ENCODE results near the gene BEX5. TPM values are rescaled to one million over a fixed set of nuclear protein-coding genes. Genes with fewer than 3 reads are reported as not detected.
"Not testable (repeated sequence)": the region's sequence is repeated elsewhere in the genome, so short reads cannot be mapped to it uniquely, and the experiment has no call there.

BEX5 gene
- total RNA-seq, 1 donor from 2014 or later: 1.6 TPM

- Histone ChIP-seq H3K27ac (ENCODE audit: low read depth, low read length) (no peak overlapping the region), H4K20me1 (ENCODE audit: insufficient read depth, low read length) (no peaks in the 10 kb centered on the region), H3K9me3 (ENCODE audit: insufficient read depth, low read depth, low read length) (no peaks in the 10 kb centered on the region), H2AFZ (ENCODE audit: low read depth, low read length) (no peak overlapping the region), H3K36me3 (ENCODE audit: insufficient read depth, low read length) (no peaks in the 10 kb centered on the region), H3K4me2 (ENCODE audit: low read length) (no peak overlapping the region), H3K9ac (ENCODE audit: low read length) (no peak overlapping the region), H3K4me3 (ENCODE audit: insufficient read depth, low read depth, low read length) (no peak overlapping the region), H3K79me2 (ENCODE audit: insufficient read depth, low read length) (no peaks in the 10 kb centered on the region), H3K27me3 (ENCODE audit: insufficient read depth, low read length) (no peaks in the 10 kb centered on the region), H3K4me1 (ENCODE audit: insufficient read depth, low read length) (no peaks in the 10 kb centered on the region)
- Mint-ChIP-seq H3K9me3 (ENCODE audit: unreplicated experiment) (no peaks in the 10 kb centered on the region), H3K27ac (ENCODE audit: unreplicated experiment) (no peak overlapping the region), H3K4me3 (ENCODE audit: unreplicated experiment) (peak overlapping the region; percentile 20), H3K27me3 (ENCODE audit: low read depth, unreplicated experiment) (peaks cover 33% of the 10 kb centered on the region), H3K36me3 (ENCODE audit: low read depth, unreplicated experiment) (no peaks in the 10 kb centered on the region), H3K4me1 (ENCODE audit: low read depth, unreplicated experiment) (no peaks in the 10 kb centered on the region)
- no peak for DNase-seq (ENCODE audit: low read depth)
- FAIRE-seq: peak; percentile 26
- no peak for TF ChIP-seq EZH2 (IDR thresholded peaks at IDR 0.05; ENCODE audit: insufficient read depth, low read length)
- no peak for TF ChIP-seq CTCF (IDR thresholded peaks at IDR 0.05; ENCODE audit: insufficient read depth, low read depth, low read length)
Measured at GRCh38 chrX:102126863-102127262, 28.9 kb downstream of the BEX5 start.

- peaks cover 33% of the 10 kb centered on the region for H3K27me3 Mint-ChIP-seq (ENCODE audit: low read depth, unreplicated experiment)
- not testable (repeated sequence) for H3K27ac Mint-ChIP-seq (ENCODE audit: unreplicated experiment); H3K36me3 ChIP-seq (ENCODE audit: insufficient read depth, low read length); H3K27me3 ChIP-seq (ENCODE audit: insufficient read depth, low read length); H2AFZ ChIP-seq (ENCODE audit: low read depth, low read length); H3K79me2 ChIP-seq (ENCODE audit: insufficient read depth, low read length); H3K4me1 ChIP-seq (ENCODE audit: insufficient read depth, low read length); H3K27ac ChIP-seq (ENCODE audit: low read depth, low read length); H3K36me3 Mint-ChIP-seq (ENCODE audit: low read depth, unreplicated experiment); H3K9me3 Mint-ChIP-seq (ENCODE audit: unreplicated experiment); H3K9me3 ChIP-seq (ENCODE audit: insufficient read depth, low read depth, low read length); H4K20me1 ChIP-seq (ENCODE audit: insufficient read depth, low read length); H3K4me1 Mint-ChIP-seq (ENCODE audit: low read depth, unreplicated experiment); FAIRE-seq; H3K9ac ChIP-seq (ENCODE audit: low read length); H3K4me2 ChIP-seq (ENCODE audit: low read length); H3K4me3 ChIP-seq (ENCODE audit: insufficient read depth, low read depth, low read length); DNase-seq (ENCODE audit: low read depth)
- H3K4me3 Mint-ChIP-seq (ENCODE audit: unreplicated experiment): peak overlapping the region; percentile 57
Measured at GRCh38 chrX:102126080-102126818, 29.5 kb downstream of the BEX5 start.

GRCh38 chrX:102125436-102125835 is 30.3 kb downstream of the BEX5 start, which contains the start of gene TCEAL2:
TSS of gene TCEAL2 (plus strand) at chrX:102125679. CDS start at chrX:102126831, 1,152 bp downstream.
- not testable (repeated sequence) for H3K36me3 ChIP-seq (ENCODE audit: insufficient read depth, low read length); H4K20me1 ChIP-seq (ENCODE audit: insufficient read depth, low read length); H3K9me3 ChIP-seq (ENCODE audit: insufficient read depth, low read depth, low read length); H3K4me1 Mint-ChIP-seq (ENCODE audit: low read depth, unreplicated experiment); H3K27ac Mint-ChIP-seq (ENCODE audit: unreplicated experiment); H2AFZ ChIP-seq (ENCODE audit: low read depth, low read length); H3K27ac ChIP-seq (ENCODE audit: low read depth, low read length); H3K9ac ChIP-seq (ENCODE audit: low read length); H3K27me3 ChIP-seq (ENCODE audit: insufficient read depth, low read length); H3K4me1 ChIP-seq (ENCODE audit: insufficient read depth, low read length); H3K4me3 ChIP-seq (ENCODE audit: insufficient read depth, low read depth, low read length); H3K79me2 ChIP-seq (ENCODE audit: insufficient read depth, low read length); FAIRE-seq; H3K36me3 Mint-ChIP-seq (ENCODE audit: low read depth, unreplicated experiment); DNase-seq (ENCODE audit: low read depth); H3K9me3 Mint-ChIP-seq (ENCODE audit: unreplicated experiment)
- peaks cover 31% of the 10 kb centered on the region for H3K27me3 Mint-ChIP-seq (ENCODE audit: low read depth, unreplicated experiment)
- peak within 1 kb of the TSS; percentile 76 for H3K4me3 Mint-ChIP-seq (ENCODE audit: unreplicated experiment)
- H3K4me2 ChIP-seq (ENCODE audit: low read length): peak within 1 kb of the TSS; percentile 44

- H3K4me1 ChIP-seq (ENCODE audit: insufficient read depth, low read length); H3K27ac Mint-ChIP-seq (ENCODE audit: unreplicated experiment); H3K36me3 ChIP-seq (ENCODE audit: insufficient read depth, low read length); H2AFZ ChIP-seq (ENCODE audit: low read depth, low read length); H3K4me1 Mint-ChIP-seq (ENCODE audit: low read depth, unreplicated experiment); DNase-seq (ENCODE audit: low read depth); H4K20me1 ChIP-seq (ENCODE audit: insufficient read depth, low read length); H3K27me3 ChIP-seq (ENCODE audit: insufficient read depth, low read length); H3K9ac ChIP-seq (ENCODE audit: low read length); H3K9me3 Mint-ChIP-seq (ENCODE audit: unreplicated experiment); H3K27ac ChIP-seq (ENCODE audit: low read depth, low read length); H3K36me3 Mint-ChIP-seq (ENCODE audit: low read depth, unreplicated experiment); H3K79me2 ChIP-seq (ENCODE audit: insufficient read depth, low read length); H3K4me3 ChIP-seq (ENCODE audit: insufficient read depth, low read depth, low read length); H3K9me3 ChIP-seq (ENCODE audit: insufficient read depth, low read depth, low read length): not testable (repeated sequence)
- H3K4me3 Mint-ChIP-seq (ENCODE audit: unreplicated experiment): peak overlapping the region; percentile 76
- H3K27me3 Mint-ChIP-seq (ENCODE audit: low read depth, unreplicated experiment): peaks cover 31% of the 10 kb centered on the region
- H3K4me2 ChIP-seq (ENCODE audit: low read length): peak overlapping the region; percentile 44
- peak; percentile 99 for FAIRE-seq
Measured at GRCh38 chrX:102125014-102125413, 30.8 kb downstream of the BEX5 start.

Data from astrocyte (in vitro differentiated cells and primary cell).